Measurements from ENCODE around the gene ARL2BP.

ARL2BP gene

GRCh38 chr16:57289391-57290257 is 44.6 kb downstream of the ARL2BP start:
- Histone ChIP-seq H3K36me3 (ENCODE audit: insufficient read depth) (no peaks in the 10 kb centered on the region), H4K20me1 (ENCODE audit: insufficient read depth) (no peaks in the 10 kb centered on the region), H3K4me2 (peak overlapping the region; percentile 9; the same call in 1 of the 2 replicates), H3K79me2 (ENCODE audit: insufficient read depth, low read depth) (no peaks in the 10 kb centered on the region), H3K27me3 (ENCODE audit: insufficient read depth, low read depth) (no peaks in the 10 kb centered on the region), H3K27ac (no peak overlapping the region), H3K9ac (no peak overlapping the region; the same call in 1 of the 2 replicates), H3K4me1 (ENCODE audit: low read depth, poor library complexity, severe bottlenecking) (peaks cover 14% of the 10 kb centered on the region), H3K4me3 (IDR thresholded peaks at IDR 0.05; ENCODE audit: insufficient read depth, low read depth, low read length) (no peak overlapping the region), H2AFZ (ENCODE audit: low read depth) (no peak overlapping the region)
- no peak for TF ChIP-seq CTCF (conservative IDR thresholded peaks at IDR 0.05; ENCODE audit: low read depth, low read length)

GRCh38 chr16:57297856-57298255 is 52.8 kb downstream of the ARL2BP start:
- no peak overlapping the region; the same call in 1 of the 2 replicates for H3K4me2 ChIP-seq
- H3K4me3 ChIP-seq (IDR thresholded peaks at IDR 0.05; ENCODE audit: insufficient read depth, low read depth, low read length) = no peak overlapping the region
- H3K79me2 ChIP-seq (ENCODE audit: insufficient read depth, low read depth) = no peaks in the 10 kb centered on the region
- H3K27me3 ChIP-seq (ENCODE audit: insufficient read depth, low read depth) = no peaks in the 10 kb centered on the region
- no peak for TF ChIP-seq CTCF (conservative IDR thresholded peaks at IDR 0.05; ENCODE audit: low read depth, low read length)
- no peak overlapping the region for H3K9ac ChIP-seq
- H4K20me1 ChIP-seq (ENCODE audit: insufficient read depth) = no peaks in the 10 kb centered on the region
- peaks cover 14% of the 10 kb centered on the region for H3K4me1 ChIP-seq (ENCODE audit: low read depth, poor library complexity, severe bottlenecking)
- H3K27ac ChIP-seq = no peak overlapping the region
- H3K36me3 ChIP-seq (ENCODE audit: insufficient read depth) = no peaks in the 10 kb centered on the region
- no peak overlapping the region for H2AFZ ChIP-seq (ENCODE audit: low read depth)

- H3K4me3 ChIP-seq (IDR thresholded peaks at IDR 0.05; ENCODE audit: insufficient read depth, low read depth, low read length) = no peak overlapping the region
- no peaks in the 10 kb centered on the region for H3K79me2 ChIP-seq (ENCODE audit: insufficient read depth, low read depth)
- TF ChIP-seq CTCF (conservative IDR thresholded peaks at IDR 0.05; ENCODE audit: low read depth, low read length) = 0 out of 2 replicates have a peak, but pooled peaks have one; percentile 22
- peak overlapping the region; percentile 38; the same call in 1 of the 2 replicates for H3K9ac ChIP-seq
- no peaks in the 10 kb centered on the region for H4K20me1 ChIP-seq (ENCODE audit: insufficient read depth)
- H3K4me1 ChIP-seq (ENCODE audit: low read depth, poor library complexity, severe bottlenecking) = peaks cover 17% of the 10 kb centered on the region
- H3K36me3 ChIP-seq (ENCODE audit: insufficient read depth) = no peaks in the 10 kb centered on the region
- H3K27me3 ChIP-seq (ENCODE audit: insufficient read depth, low read depth) = no peaks in the 10 kb centered on the region
- peak overlapping the region; percentile 21 for H3K27ac ChIP-seq
- peak overlapping the region; percentile 74 for H3K4me2 ChIP-seq
- H2AFZ ChIP-seq (ENCODE audit: low read depth) = peak overlapping the region; percentile 83
Measured at GRCh38 chr16:57299009-57299718, 54.1 kb downstream of the ARL2BP start.

- Histone ChIP-seq H3K27me3 (ENCODE audit: insufficient read depth, low read depth) (no peaks in the 10 kb centered on the region), H3K4me1 (ENCODE audit: low read depth, poor library complexity, severe bottlenecking) (peaks cover 23% of the 10 kb centered on the region), H3K4me3 (IDR thresholded peaks at IDR 0.05; ENCODE audit: insufficient read depth, low read depth, low read length) (no peak overlapping the region), H4K20me1 (ENCODE audit: insufficient read depth) (no peaks in the 10 kb centered on the region), H3K36me3 (ENCODE audit: insufficient read depth) (no peaks in the 10 kb centered on the region), H3K4me2 (peak overlapping the region; percentile 74), H3K27ac (peak overlapping the region; percentile 21), H3K79me2 (ENCODE audit: insufficient read depth, low read depth) (no peaks in the 10 kb centered on the region), H3K9ac (peak overlapping the region; percentile 38; the same call in 1 of the 2 replicates), H2AFZ (ENCODE audit: low read depth) (peak overlapping the region; percentile 83)
- TF ChIP-seq CTCF (conservative IDR thresholded peaks at IDR 0.05; ENCODE audit: low read depth, low read length) = 0 out of 2 replicates have a peak, but pooled peaks have one; percentile 2
Measured at GRCh38 chr16:57299719-57300386, 54.8 kb downstream of the ARL2BP start.
